ENCODE measurements around the gene DCTN2.
"Not testable (repeated sequence)": the region's sequence is repeated elsewhere in the genome, so short reads cannot be mapped to it uniquely, and the experiment has no call there.

DCTN2 gene

GRCh38 chr12:57512665-57513064 lies 34.3 kb downstream of the DCTN2 start:
- TF ChIP-seq CTCF (conservative IDR thresholded peaks at IDR 0.05; ENCODE audit: low read depth, low read length), result no peak
- DNase-seq (ENCODE audit: low read depth), result no peak
- H3K4me3 ChIP-seq (ENCODE audit: low read length), result no peak overlapping the region

GRCh38 chr12:57511588-57512325 lies 35.2 kb downstream of the DCTN2 start:
- TF ChIP-seq CTCF (conservative IDR thresholded peaks at IDR 0.05; ENCODE audit: low read depth, low read length), result no peak
- H3K4me3 ChIP-seq (ENCODE audit: low read length), result no peak overlapping the region
- DNase-seq (ENCODE audit: low read depth), result no peak

- TF ChIP-seq CTCF (conservative IDR thresholded peaks at IDR 0.05; ENCODE audit: low read depth, low read length), result no peak
- no peak for DNase-seq (ENCODE audit: low read depth)
Measured at GRCh38 chr12:57511161-57511560, 35.8 kb downstream of the DCTN2 start.

GRCh38 chr12:57507796-57508195 lies 39.2 kb downstream of the DCTN2 start:
- DNase-seq (ENCODE audit: low read depth); H3K4me3 ChIP-seq (ENCODE audit: low read length): not testable (repeated sequence)

More at GRCh38 chr12:57511161-57511560, 35.8 kb downstream of the DCTN2 start:
- H3K4me3 ChIP-seq (ENCODE audit: low read length), result no peak overlapping the region

GRCh38 chr12:57506541-57506940 lies 40.5 kb downstream of the DCTN2 start:
- not testable (repeated sequence) for DNase-seq (ENCODE audit: low read depth)

GRCh38 chr12:57502311-57502969 lies 44.6 kb downstream of the DCTN2 start:
- H3K4me3 ChIP-seq (ENCODE audit: low read length); DNase-seq (ENCODE audit: low read depth): not testable (repeated sequence)

More at GRCh38 chr12:57506541-57506940, 40.5 kb downstream of the DCTN2 start:
- H3K4me3 ChIP-seq (ENCODE audit: low read length), result not testable (repeated sequence)

GRCh38 chr12:57500213-57500612 lies 46.8 kb downstream of the DCTN2 start:
- DNase-seq (ENCODE audit: low read depth), result no peak
- no peak for TF ChIP-seq CTCF (conservative IDR thresholded peaks at IDR 0.05; ENCODE audit: low read depth, low read length)
- H3K4me3 ChIP-seq (ENCODE audit: low read length), result no peak overlapping the region

- TF ChIP-seq CTCF (conservative IDR thresholded peaks at IDR 0.05; ENCODE audit: low read depth, low read length), result no peak
- H3K4me3 ChIP-seq (ENCODE audit: low read length), result no peak overlapping the region
- DNase-seq (ENCODE audit: low read depth), result no peak
Measured at GRCh38 chr12:57498571-57498970, 48.4 kb downstream of the DCTN2 start.

Measured in retinal pigment epithelial cell (primary cell).